ENCODE data around the gene STOM. TPM values are rescaled to one million over a fixed set of nuclear protein-coding genes. Genes with fewer than 3 reads are reported as not detected.

STOM gene
- total and polyA plus RNA-seq, 10 of the 15 experiments (the other 5 are each of a cell fraction or from before 2014, with no cell fraction given), result 6.7 to 47.4 (median 39.8) TPM

DNA sequence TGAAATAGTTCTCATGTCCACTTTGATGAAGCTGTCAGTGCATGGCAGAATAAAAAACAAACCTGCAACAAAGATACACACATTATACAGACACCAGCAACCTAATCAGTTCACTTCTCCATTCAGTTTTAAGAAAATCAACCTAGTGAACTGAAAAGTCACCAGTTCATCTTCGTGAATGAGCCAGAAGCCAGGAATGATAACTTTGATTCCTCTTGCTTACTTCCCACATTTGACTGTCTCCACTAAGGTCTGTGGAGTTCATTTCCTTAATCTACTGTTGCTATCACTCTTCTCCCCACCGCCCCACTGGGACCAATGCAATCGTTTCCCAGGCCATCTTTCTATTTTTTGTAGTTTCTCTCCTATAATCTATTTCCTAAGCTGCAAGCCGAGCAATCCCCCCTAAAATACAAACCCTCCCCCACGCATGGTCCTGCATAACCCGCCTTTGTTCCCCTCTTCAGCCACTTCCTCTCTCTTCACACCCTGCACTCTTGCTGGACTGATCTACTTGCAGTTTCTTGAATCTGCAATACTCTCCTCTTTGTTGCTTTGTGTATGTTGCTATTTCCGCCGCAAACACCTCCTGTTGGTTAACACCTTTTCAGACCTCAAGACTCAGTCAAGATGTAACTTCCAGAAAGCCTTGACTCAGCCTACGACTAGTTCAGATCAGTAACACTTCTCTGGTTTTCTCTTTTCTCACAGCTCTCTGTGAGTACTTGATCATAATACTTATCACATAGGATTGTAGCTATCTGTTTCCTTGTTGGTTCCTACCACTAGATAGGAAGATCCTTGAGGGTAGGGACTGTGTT is 16.6 kb downstream of the STOM start (continued):
- TF ChIP-seq, protein P1, sequence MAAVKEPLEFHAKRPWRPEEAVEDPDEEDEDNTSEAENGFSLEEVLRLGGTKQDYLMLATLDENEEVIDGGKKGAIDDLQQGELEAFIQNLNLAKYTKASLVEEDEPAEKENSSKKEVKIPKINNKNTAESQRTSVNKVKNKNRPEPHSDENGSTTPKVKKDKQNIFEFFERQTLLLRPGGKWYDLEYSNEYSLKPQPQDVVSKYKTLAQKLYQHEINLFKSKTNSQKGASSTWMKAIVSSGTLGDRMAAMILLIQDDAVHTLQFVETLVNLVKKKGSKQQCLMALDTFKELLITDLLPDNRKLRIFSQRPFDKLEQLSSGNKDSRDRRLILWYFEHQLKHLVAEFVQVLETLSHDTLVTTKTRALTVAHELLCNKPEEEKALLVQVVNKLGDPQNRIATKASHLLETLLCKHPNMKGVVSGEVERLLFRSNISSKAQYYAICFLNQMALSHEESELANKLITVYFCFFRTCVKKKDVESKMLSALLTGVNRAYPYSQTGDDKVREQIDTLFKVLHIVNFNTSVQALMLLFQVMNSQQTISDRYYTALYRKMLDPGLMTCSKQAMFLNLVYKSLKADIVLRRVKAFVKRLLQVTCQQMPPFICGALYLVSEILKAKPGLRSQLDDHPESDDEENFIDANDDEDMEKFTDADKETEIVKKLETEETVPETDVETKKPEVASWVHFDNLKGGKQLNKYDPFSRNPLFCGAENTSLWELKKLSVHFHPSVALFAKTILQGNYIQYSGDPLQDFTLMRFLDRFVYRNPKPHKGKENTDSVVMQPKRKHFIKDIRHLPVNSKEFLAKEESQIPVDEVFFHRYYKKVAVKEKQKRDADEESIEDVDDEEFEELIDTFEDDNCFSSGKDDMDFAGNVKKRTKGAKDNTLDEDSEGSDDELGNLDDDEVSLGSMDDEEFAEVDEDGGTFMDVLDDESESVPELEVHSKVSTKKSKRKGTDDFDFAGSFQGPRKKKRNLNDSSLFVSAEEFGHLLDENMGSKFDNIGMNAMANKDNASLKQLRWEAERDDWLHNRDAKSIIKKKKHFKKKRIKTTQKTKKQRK (IDR thresholded peaks at IDR 0.05; ENCODE audit: low read depth, low read length), result no peak
- TF ChIP-seq, protein P2, sequence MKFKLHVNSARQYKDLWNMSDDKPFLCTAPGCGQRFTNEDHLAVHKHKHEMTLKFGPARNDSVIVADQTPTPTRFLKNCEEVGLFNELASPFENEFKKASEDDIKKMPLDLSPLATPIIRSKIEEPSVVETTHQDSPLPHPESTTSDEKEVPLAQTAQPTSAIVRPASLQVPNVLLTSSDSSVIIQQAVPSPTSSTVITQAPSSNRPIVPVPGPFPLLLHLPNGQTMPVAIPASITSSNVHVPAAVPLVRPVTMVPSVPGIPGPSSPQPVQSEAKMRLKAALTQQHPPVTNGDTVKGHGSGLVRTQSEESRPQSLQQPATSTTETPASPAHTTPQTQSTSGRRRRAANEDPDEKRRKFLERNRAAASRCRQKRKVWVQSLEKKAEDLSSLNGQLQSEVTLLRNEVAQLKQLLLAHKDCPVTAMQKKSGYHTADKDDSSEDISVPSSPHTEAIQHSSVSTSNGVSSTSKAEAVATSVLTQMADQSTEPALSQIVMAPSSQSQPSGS (IDR thresholded peaks at IDR 0.05; ENCODE audit: low read length), result peak; percentile 68; the same call in 1 of the 2 replicates
- TF ChIP-seq GABPA (IDR thresholded peaks at IDR 0.05; ENCODE audit: low read depth) (0 out of 2 replicates have a peak, but pooled peaks have one; percentile 22), ZNF24 (IDR thresholded peaks at IDR 0.05) (peak; percentile 96), NKRF (conservative IDR thresholded peaks at IDR 0.05) (no peak), MYC (IDR thresholded peaks at IDR 0.05; ENCODE audit: insufficient read depth, insufficient read length, insufficient replicate concordance, low read length, severe bottlenecking) (no peak), SP1 (IDR thresholded peaks at IDR 0.05; ENCODE audit: low read depth, low read length) (peak; percentile 44), BHLHE40 (IDR thresholded peaks at IDR 0.05; ENCODE audit: borderline replicate concordance in 1 of 2, low read depth in 2 of 2, low read length in 1 of 2) (peak; percentile 63 to 72; a peak in 3 of 4 replicates), IKZF2 (IDR thresholded peaks at IDR 0.05) (peak; percentile 93 to 98), NR2F1 (conservative IDR thresholded peaks at IDR 0.05) (peak; percentile 68), ATF7 (IDR thresholded peaks at IDR 0.05; ENCODE audit: low read depth) (peak; percentile 93), RBBP5 (conservative IDR thresholded peaks at IDR 0.05) (no peak), DPF2 (IDR thresholded peaks at IDR 0.05) (peak; percentile 92), ZSCAN29 (IDR thresholded peaks at IDR 0.05) (no peak), HDGF (IDR thresholded peaks at IDR 0.05) (no peak), ZBTB11 (CRISPR knock-in tag; IDR thresholded peaks at IDR 0.05) (no peak), CHD2 (IDR thresholded peaks at IDR 0.05; ENCODE audit: borderline replicate concordance, low read depth, low read length) (peak; percentile 78; the same call in 1 of the 2 replicates), EED (IDR thresholded peaks at IDR 0.05; ENCODE audit: low read depth) (peak; percentile 28; the same call in 1 of the 2 replicates), CBFB (IDR thresholded peaks at IDR 0.05; ENCODE audit: low read depth) (no peak)
- TF ChIP-seq, protein P3, sequence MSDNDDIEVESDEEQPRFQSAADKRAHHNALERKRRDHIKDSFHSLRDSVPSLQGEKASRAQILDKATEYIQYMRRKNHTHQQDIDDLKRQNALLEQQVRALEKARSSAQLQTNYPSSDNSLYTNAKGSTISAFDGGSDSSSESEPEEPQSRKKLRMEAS (IDR thresholded peaks at IDR 0.05; ENCODE audit: low read depth, low read length), result peak; percentile 18; the same call in 1 of the 2 replicates

Data from GM12878 (cell line).